NB4 (cell line): ENCODE measurements around the gene LUZP2.

Experiments used
- DNase-seq: peaks from one replicate; pipeline ENCODE4 v3.0.0; 2010; ENCODE audit warnings: low read depth
- H3K4me3 ChIP-seq: one replicate; pipeline ENCODE4 v1.5.1; 2011; ENCODE audit warnings: mild to moderate bottlenecking, low read depth, low read length, moderate library complexity
- MYC ChIP-seq: IDR thresholded peaks from 2 replicates; pipeline ENCODE4 v1.6.1; 2011; ENCODE audit warnings: low read depth, low read length
- POLR2A ChIP-seq: IDR thresholded peaks from 2 replicates; pipeline ENCODE4 v1.6.1; 2011; ENCODE audit warnings: mild to moderate bottlenecking; ENCODE audit not compliant: insufficient read length; ENCODE audit errors: extremely low read depth
- TF ChIP-seq, protein P1 (sequence below): IDR thresholded peaks from 2 replicates; pipeline ENCODE4 v1.6.1; 2011; ENCODE audit warnings: low read depth, low read length
- TF ChIP-seq, protein P2 (sequence below): IDR thresholded peaks from one replicate; pipeline ENCODE4 v1.5.1; 2012; ENCODE audit warnings: low read depth, low read length

Gene LUZP2

DNA sequence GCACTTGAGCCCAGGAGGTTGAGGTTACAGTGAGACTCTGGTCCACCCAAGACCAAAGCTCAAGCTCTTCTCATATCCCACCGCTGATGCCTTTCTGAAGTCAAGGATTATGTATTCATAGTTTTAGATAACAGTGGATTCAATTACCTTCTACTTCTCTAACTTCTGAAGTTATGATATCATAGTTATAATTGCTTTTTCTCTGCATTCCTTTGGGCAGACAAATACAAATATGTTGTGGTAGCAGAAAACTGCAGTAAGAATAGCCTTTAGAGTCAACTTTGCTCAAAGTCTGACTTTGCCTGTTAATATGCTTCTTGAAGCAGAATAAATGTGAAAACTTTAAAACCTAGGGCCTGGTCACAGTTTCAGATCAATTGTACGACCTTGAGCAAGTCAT lies 94.4 kb downstream of the LUZP2 start:
- DNase-seq = no peak

DNA sequence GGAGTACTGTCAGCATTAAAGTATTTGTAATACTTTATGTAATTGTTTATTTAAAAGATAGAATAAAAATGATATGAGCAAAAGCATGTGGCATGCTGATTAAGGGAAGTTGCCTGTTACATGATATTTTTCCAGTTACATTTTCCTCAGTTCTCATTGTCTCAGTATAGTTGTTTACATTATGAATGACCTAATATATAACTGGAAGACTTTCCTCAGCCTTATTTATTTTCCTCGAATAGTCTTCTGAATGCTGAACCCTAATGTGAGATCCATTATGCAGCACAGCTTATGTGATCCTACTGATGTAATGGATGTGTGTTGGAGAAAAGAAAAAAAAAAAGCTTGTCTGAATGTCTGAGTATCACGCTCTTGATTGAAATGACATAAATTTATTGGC lies 95.5 kb downstream of the LUZP2 start:
- TF ChIP-seq, protein P1, sequence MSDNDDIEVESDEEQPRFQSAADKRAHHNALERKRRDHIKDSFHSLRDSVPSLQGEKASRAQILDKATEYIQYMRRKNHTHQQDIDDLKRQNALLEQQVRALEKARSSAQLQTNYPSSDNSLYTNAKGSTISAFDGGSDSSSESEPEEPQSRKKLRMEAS = no peak
- TF ChIP-seq, protein P2, sequence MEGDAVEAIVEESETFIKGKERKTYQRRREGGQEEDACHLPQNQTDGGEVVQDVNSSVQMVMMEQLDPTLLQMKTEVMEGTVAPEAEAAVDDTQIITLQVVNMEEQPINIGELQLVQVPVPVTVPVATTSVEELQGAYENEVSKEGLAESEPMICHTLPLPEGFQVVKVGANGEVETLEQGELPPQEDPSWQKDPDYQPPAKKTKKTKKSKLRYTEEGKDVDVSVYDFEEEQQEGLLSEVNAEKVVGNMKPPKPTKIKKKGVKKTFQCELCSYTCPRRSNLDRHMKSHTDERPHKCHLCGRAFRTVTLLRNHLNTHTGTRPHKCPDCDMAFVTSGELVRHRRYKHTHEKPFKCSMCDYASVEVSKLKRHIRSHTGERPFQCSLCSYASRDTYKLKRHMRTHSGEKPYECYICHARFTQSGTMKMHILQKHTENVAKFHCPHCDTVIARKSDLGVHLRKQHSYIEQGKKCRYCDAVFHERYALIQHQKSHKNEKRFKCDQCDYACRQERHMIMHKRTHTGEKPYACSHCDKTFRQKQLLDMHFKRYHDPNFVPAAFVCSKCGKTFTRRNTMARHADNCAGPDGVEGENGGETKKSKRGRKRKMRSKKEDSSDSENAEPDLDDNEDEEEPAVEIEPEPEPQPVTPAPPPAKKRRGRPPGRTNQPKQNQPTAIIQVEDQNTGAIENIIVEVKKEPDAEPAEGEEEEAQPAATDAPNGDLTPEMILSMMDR = no peak
- TF ChIP-seq MYC = no peak
- TF ChIP-seq POLR2A = no peak
- DNase-seq = no peak
- no peak overlapping the region for H3K4me3 ChIP-seq

More for the DNA sequence above, 94.4 kb downstream of the LUZP2 start:
- TF ChIP-seq, protein P1 = no peak
- no peak for TF ChIP-seq MYC
- TF ChIP-seq, protein P2 = no peak
- TF ChIP-seq POLR2A = no peak
- no peak overlapping the region for H3K4me3 ChIP-seq

DNA sequence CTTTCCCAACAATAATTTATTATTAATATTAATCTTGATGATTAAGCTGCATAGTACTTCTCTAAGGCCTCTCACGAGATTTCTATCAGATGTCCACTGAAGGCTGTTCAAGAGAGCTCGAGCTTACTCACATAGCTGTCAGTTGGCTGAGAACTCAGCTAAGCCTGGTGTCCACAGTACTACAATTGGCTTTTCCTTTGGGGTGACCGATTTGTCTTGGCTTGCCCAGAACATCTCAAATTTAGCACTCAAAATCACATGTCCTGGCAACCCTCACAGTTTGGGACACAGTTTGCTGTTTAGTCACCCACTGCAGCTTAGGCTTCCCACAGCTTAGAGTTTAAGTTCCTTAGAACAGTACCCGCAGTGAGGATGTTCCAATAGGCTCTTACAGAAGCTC lies 96.5 kb downstream of the LUZP2 start:
- no peak for DNase-seq
- no peak overlapping the region for H3K4me3 ChIP-seq
- TF ChIP-seq, protein P1 = no peak
- TF ChIP-seq, protein P2 = no peak
- TF ChIP-seq POLR2A (no peak), MYC (no peak)

DNA sequence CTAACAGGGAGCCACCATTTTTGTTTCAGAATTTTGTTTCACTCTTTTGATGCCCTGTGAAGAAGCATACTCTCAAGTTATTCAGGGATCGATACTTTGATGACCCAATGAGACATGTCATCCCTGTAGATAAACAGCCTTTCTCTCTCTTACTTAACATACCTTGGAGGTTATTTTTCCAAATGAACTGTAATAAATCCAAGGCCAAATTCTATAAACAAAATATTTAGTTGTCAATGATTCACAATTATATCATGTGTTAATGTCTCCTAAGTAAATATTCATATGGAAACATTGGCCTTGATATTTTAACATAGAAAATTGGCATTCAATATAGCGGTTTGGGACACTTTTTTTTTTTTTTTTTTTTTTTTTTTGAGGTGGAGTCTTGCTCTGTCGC lies 97.5 kb downstream of the LUZP2 start:
- TF ChIP-seq, protein P1 = no peak
- TF ChIP-seq, protein P2 = no peak
- TF ChIP-seq MYC = no peak
- TF ChIP-seq POLR2A = no peak

DNA sequence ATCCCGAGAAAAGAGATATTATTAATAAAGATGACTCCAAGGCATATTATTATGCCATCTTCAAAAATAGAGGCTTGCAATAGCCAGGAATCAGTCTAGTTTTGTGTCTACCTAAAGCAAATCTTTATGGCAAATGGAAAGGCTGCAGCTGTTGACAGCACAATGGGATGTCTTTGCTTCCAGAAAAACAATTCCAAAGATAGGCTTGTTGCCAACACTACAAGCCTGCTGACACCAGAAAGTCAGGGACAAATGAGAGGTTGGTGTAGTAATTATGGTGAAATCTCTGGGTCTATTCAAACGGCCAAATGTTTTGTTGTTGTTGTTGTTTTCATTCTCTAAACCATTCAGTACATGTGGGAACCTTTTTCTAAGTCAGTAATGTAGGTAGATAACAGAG lies 101.8 kb downstream of the LUZP2 start:
- H3K4me3 ChIP-seq = no peak overlapping the region
- TF ChIP-seq, protein P2 = no peak
- TF ChIP-seq POLR2A = no peak
- no peak for DNase-seq

More for the DNA sequence above, 97.5 kb downstream of the LUZP2 start:
- no peak for DNase-seq
- H3K4me3 ChIP-seq = no peak overlapping the region

DNA sequence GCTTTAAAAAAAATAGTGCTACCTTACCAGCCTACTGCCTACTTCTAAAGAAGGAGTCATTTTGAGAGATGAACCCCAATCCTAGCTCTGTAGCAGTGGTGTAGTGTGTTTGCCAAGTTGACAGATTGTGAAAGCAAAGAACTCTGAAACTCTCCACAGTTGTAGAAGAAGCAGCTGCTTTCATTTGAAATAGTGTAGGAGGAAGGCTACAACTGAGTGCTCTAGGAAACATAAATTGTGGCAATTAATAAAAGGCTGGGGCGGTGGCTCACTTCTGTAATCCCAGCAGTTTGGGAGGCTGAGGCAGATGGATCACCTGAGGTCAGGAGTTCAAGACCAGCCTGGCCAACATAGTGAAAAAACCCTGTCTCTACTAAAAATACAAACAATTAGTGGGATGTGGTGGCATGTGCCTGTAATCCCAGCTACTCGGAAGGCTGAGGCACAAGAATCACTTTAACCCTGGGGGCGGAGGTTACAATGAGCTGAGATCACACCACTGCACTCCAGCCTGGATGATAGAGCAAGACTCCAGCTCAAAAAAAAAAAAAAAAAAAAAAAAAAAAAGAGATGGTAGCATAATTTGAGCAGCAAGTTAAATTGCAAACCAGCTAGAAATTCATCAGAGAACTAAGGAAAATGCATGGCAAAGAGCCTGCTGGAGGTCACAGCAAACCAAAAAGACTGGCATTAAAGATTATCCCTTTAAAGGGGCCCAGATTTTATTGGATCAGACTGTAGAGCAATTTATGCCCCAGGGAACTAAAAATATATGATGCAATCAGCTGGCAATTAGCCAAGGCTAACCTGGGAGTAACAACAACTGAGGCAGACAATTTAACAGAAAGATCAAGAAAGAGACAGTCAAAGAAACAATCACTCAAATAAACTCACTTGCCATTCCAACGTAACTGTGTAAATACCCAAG lies 112.6 kb downstream of the LUZP2 start:
- H3K4me3 ChIP-seq = no peak overlapping the region
- TF ChIP-seq, protein P2 = no peak
- no peak for TF ChIP-seq MYC
- TF ChIP-seq, protein P1 = no peak
- no peak for TF ChIP-seq POLR2A
- DNase-seq = no peak
